ENCODE results near the gene EFCAB14. TPM values are rescaled to one million over a fixed set of nuclear protein-coding genes. Genes with fewer than 3 reads are reported as not detected.

EFCAB14 gene
- total and polyA plus RNA-seq, 9 of the 15 experiments (the other 6 are each of a cell fraction or from before 2014, with no cell fraction given): 7.3 to 49.0 (median 37.3) TPM

DNA sequence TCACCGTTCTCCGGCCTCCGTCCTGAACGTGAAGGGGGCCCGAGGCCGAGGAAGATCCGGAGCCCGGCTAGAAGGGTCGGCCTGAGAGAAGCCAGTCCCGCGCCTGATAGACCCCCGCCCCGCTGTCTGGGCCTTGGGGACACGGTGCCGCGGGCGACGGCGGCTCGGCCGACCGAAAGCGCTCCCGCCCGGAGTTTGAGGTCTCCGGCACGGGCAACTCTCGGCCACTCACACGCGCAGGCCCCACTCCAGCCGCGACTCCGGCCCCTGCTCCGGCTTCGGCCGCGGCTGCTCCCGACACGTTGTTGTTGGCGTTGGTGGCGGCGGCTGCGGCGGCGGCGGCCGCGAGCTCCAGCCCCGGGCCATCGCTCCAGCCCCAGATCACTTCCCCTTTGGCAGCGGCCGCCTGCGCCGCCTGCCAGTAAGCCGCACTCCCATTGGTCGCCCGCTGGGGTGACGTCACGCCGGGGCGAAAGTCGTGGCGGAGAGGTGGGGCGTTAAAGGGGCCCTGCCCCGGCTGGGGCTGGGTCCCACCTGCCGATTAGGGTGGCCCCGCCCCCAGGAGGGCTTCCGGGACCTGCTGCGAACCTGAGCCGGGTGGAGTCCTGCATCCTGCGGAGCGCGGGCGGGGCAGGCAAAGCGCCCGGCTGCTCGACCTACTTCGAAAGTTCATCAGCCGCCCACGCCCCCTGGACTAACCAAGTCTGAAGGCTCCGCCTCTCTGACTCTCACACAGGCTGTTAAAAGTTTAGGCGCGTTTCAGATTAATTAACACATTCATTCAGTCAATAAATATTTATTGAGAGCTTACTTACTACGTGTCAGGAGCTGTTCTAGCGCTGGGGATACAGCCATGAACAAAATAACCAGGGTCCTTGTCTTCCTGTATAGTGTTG lies at the start of gene EFCAB14 (continued):
- TF ChIP-seq, protein P1, sequence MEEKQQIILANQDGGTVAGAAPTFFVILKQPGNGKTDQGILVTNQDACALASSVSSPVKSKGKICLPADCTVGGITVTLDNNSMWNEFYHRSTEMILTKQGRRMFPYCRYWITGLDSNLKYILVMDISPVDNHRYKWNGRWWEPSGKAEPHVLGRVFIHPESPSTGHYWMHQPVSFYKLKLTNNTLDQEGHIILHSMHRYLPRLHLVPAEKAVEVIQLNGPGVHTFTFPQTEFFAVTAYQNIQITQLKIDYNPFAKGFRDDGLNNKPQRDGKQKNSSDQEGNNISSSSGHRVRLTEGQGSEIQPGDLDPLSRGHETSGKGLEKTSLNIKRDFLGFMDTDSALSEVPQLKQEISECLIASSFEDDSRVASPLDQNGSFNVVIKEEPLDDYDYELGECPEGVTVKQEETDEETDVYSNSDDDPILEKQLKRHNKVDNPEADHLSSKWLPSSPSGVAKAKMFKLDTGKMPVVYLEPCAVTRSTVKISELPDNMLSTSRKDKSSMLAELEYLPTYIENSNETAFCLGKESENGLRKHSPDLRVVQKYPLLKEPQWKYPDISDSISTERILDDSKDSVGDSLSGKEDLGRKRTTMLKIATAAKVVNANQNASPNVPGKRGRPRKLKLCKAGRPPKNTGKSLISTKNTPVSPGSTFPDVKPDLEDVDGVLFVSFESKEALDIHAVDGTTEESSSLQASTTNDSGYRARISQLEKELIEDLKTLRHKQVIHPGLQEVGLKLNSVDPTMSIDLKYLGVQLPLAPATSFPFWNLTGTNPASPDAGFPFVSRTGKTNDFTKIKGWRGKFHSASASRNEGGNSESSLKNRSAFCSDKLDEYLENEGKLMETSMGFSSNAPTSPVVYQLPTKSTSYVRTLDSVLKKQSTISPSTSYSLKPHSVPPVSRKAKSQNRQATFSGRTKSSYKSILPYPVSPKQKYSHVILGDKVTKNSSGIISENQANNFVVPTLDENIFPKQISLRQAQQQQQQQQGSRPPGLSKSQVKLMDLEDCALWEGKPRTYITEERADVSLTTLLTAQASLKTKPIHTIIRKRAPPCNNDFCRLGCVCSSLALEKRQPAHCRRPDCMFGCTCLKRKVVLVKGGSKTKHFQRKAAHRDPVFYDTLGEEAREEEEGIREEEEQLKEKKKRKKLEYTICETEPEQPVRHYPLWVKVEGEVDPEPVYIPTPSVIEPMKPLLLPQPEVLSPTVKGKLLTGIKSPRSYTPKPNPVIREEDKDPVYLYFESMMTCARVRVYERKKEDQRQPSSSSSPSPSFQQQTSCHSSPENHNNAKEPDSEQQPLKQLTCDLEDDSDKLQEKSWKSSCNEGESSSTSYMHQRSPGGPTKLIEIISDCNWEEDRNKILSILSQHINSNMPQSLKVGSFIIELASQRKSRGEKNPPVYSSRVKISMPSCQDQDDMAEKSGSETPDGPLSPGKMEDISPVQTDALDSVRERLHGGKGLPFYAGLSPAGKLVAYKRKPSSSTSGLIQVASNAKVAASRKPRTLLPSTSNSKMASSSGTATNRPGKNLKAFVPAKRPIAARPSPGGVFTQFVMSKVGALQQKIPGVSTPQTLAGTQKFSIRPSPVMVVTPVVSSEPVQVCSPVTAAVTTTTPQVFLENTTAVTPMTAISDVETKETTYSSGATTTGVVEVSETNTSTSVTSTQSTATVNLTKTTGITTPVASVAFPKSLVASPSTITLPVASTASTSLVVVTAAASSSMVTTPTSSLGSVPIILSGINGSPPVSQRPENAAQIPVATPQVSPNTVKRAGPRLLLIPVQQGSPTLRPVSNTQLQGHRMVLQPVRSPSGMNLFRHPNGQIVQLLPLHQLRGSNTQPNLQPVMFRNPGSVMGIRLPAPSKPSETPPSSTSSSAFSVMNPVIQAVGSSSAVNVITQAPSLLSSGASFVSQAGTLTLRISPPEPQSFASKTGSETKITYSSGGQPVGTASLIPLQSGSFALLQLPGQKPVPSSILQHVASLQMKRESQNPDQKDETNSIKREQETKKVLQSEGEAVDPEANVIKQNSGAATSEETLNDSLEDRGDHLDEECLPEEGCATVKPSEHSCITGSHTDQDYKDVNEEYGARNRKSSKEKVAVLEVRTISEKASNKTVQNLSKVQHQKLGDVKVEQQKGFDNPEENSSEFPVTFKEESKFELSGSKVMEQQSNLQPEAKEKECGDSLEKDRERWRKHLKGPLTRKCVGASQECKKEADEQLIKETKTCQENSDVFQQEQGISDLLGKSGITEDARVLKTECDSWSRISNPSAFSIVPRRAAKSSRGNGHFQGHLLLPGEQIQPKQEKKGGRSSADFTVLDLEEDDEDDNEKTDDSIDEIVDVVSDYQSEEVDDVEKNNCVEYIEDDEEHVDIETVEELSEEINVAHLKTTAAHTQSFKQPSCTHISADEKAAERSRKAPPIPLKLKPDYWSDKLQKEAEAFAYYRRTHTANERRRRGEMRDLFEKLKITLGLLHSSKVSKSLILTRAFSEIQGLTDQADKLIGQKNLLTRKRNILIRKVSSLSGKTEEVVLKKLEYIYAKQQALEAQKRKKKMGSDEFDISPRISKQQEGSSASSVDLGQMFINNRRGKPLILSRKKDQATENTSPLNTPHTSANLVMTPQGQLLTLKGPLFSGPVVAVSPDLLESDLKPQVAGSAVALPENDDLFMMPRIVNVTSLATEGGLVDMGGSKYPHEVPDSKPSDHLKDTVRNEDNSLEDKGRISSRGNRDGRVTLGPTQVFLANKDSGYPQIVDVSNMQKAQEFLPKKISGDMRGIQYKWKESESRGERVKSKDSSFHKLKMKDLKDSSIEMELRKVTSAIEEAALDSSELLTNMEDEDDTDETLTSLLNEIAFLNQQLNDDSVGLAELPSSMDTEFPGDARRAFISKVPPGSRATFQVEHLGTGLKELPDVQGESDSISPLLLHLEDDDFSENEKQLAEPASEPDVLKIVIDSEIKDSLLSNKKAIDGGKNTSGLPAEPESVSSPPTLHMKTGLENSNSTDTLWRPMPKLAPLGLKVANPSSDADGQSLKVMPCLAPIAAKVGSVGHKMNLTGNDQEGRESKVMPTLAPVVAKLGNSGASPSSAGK (IDR thresholded peaks at IDR 0.05): peak; percentile 67
- peak; percentile 68 for TF ChIP-seq SOX6 (IDR thresholded peaks at IDR 0.05)
- peak; percentile 97; the same call in 1 of the 2 replicates for TF ChIP-seq PHF8 (IDR thresholded peaks at IDR 0.05; ENCODE audit: borderline replicate concordance, low read length)
- no peak for TF ChIP-seq ZNF253 (CRISPR knock-in tag; conservative IDR thresholded peaks at IDR 0.05)
- peak; percentile 78 for TF ChIP-seq SMAD4 (CRISPR knock-in tag; conservative IDR thresholded peaks at IDR 0.05)
- TF ChIP-seq FOXP1 (CRISPR knock-in tag; IDR thresholded peaks at IDR 0.05): 0 out of 2 replicates have a peak, but pooled peaks have one; percentile 35
- TF ChIP-seq SIRT6 (IDR thresholded peaks at IDR 0.05; ENCODE audit: low read depth, low read length): no peak
- TF ChIP-seq BMI1 (IDR thresholded peaks at IDR 0.05; ENCODE audit: low read length): peak; percentile 24; the same call in 1 of the 2 replicates
- peak; percentile 90 for TF ChIP-seq KHSRP (IDR thresholded peaks at IDR 0.05)
- TF ChIP-seq ETV5 (CRISPR knock-in tag; IDR thresholded peaks at IDR 0.05; ENCODE audit: low read depth): peak; percentile 88
- TF ChIP-seq MNT (conservative IDR thresholded peaks at IDR 0.05): peak; percentile 79 to 93; a peak in 3 of 4 replicates
- 0 out of 2 replicates have a peak, but pooled peaks have one; percentile 62 for TF ChIP-seq ZNF583 (CRISPR knock-in tag; IDR thresholded peaks at IDR 0.05)
- TF ChIP-seq E2F1 (CRISPR knock-in tag; IDR thresholded peaks at IDR 0.05): peak; percentile 34

Data from K562 (cell line).